ENCODE results near the gene ATAD2B.
"Not testable (repeated sequence)": the region's sequence is repeated elsewhere in the genome, so short reads cannot be mapped to it uniquely, and the experiment has no call there.

ATAD2B gene

GRCh38 chr2:23926750-23927571 lies at the start of gene ATAD2B:
Gene ATAD2B (minus strand): TSS chr2:23927123. CDS start chr2:23926770, 353 bp downstream.
- peak; percentile 97 for DNase-seq

- no peak for DNase-seq
Measured at GRCh38 chr2:23967846-23968245, 40.9 kb upstream of the ATAD2B start.

DNA sequence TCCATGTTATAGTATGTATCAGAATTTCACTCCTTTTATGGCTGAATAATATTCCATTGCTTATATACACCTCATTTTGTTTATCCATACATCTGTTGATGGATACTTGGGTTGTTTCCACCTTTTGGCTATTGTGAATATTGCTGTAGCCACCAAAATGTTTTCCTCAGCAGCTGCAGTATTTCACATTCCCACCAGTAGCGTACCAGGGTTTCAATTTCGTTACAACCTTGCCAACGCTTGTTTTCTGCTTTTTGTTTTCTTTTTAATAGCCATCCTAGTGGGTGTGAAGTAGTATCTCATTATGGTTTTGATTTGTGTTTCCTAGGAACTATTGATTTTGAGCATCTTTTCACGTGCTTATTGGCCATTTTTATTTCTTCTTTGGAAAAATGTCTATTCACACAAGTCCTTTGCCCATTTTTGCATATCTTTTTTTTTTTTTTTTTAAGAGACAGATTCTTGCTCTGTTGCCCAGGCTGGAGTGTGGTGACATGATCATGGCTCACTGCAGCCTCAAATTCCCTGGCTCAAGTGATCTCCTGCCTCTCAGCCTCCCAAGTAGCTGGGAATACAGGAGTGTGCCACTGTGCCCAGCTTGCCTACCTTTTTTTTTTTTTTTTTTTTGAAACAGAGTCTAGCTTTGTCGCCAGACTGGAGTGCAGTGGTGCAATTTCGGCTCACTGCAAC lies 27.5 kb upstream of the ATAD2B start:
- DNase-seq: no peak

- DNase-seq: no peak
Measured at GRCh38 chr2:23953625-23954024, 26.7 kb upstream of the ATAD2B start.

DNA sequence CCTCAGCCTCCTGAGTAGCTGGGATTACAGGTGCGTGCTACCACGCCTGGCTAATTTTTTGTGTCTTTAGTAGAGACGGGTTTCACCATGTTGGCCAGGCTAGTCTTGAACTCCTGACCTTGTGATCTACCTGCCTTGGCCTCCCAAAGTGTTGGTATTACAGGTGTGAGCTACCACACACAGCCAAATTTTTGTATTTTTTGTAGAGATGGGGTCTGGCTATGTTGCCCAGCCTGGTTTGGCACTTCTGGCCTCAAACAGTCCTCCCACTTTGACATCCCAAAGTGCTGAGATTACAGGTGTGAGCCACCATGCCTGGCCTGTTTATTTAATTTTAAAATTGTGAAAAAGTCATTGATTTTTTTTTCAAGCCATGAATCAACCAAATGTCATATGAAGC lies 25.6 kb upstream of the ATAD2B start:
- DNase-seq: not testable (repeated sequence)

DNA sequence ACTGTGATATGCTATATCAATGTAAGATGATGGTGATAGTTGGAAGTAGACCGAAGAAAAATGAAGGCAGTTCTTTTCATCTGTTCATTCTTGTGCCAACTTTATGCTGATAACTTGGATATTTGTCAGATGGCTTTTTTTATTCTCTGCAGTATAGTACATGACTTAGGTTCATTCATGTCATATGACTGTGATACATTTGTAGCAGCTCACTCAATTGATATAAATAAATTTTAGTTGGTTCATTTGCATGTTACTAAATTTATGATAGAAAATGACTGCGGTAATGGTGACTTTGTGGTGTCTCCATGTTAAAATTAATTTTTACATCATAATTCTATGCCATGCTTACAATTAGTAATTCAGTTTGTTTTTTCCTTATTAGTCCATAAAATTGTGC lies 20.4 kb upstream of the ATAD2B start:
- DNase-seq: no peak

- DNase-seq: no peak
Measured at GRCh38 chr2:23944976-23945375, 18.1 kb upstream of the ATAD2B start.

DNA sequence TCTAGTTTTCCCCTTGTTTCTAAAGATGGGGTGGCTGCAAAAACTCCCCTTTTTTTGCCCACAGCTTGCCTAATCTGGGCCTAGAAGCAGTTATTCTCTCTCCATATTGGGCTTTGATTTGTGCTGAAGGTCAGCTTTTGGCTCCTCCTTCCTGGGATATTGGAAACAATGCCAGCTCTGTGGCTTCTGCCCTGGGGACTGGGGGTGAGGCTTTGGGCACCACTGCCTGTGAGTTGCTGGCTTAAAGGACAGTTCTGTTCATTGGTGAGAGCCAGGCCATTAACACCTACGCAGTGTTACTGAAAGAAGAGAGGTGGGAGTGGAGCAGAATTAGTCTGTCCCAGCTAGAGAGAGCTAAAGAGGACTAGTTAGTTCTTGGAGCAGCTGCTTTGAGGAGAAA lies 17.6 kb upstream of the ATAD2B start:
- DNase-seq: no peak

GRCh38 chr2:23943666-23944065 lies 16.7 kb upstream of the ATAD2B start:
- no peak for DNase-seq

DNA sequence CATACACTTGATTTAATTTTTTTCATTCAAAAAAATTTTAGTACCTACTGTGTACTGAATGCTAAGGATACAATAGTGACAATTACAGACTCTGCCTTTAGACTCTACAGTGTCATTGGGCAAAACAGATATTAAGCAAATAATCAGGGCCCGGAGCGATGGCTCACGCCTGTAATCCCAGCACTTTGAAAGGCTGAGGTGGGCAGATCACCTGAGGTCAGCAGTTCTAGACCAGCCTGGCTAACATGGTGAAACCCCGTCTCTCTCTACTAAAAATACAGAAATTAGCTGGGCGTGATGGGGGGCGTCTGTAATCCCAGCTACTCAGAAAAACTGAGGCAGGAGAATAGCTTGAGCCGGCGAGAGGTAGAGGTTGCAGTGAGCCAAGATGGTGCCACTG lies 14.7 kb upstream of the ATAD2B start:
- DNase-seq: no peak

DNA sequence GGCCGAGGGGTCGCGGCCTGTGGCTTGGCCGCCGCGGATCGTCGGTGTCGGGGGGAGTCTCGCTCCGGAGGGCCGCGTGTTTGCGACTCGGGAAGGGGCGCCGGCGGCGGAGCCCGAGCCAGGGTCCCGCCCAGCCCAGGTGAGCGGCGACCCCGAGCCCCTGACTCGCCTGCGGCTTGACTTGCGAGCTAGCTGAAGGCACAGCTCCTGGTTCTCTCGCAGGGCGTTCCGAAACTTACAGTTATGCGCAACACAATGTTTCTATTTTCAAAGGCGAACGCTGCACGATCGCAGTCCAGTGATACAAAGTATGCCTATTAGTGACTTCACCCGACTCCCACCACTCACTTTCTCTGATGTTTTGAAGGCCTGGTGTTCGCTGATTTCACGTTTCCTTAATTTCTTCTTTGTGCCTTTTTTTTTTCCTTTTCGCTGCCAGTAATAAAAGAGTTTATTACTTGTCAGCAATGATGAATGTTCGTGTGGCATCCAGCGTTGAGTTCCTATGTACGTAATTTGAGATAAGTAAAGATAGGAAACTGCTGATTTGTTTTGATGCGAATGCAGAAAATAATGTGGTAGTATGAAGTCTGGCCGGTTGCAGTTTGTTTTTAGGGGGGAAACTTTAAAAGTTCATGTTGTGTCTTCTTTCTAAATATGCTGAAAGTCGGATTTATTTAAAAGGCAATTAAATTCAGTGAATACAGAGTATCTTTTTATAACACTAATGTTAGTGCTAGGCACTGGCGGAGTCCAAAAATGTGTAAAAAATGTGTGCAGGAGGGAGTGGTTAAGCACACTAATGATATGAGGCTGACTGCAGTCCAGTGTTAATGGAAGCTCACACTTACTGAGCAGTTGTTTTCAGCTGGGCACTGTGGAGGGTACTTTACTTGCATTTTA lies 14.0 kb upstream of the ATAD2B start:
- no peak for DNase-seq

DNA sequence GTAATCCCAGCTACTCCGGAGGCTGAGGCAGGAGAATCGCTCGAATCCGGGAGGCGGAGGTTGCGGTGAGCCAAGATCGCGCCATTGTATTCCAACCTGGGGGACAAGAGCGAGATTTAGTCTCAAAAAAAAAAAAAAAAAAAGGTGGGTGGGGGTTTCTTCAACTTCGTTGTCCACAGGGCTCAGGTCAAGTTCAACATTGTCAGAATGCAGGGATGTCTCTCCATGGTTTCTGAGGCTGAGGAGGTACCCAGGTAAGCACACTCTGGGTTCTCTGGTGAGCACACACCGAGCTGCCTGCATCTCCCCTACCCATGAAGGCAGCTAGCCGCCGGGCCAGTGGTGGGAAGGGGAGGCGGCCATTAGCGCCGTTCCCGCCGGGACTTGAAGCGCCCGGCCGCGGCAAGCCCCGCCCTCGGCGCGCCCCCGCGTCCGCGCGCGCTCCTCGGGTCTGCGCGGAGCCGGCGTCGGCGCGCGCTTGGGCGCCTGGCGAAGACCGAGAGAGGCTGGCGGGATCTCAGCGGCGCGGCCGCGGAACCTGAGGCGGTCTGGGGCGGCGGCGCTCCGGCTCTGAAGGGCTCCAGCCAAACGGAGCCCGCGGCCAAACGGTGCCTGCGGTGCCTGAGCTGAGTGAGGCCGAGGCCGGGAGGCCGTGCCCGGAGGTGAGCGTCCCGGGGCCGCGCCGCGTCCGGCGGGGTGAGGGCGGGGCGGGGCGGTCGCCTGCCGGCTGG lies 13.2 kb upstream of the ATAD2B start, which contains the start of gene UBXN2A:
TSS of gene UBXN2A (plus strand) at position 477 of the 731 bp plus-strand sequence. CDS start 17,852 bp downstream, outside the sequence.
- peak; percentile 90 for DNase-seq

DNA sequence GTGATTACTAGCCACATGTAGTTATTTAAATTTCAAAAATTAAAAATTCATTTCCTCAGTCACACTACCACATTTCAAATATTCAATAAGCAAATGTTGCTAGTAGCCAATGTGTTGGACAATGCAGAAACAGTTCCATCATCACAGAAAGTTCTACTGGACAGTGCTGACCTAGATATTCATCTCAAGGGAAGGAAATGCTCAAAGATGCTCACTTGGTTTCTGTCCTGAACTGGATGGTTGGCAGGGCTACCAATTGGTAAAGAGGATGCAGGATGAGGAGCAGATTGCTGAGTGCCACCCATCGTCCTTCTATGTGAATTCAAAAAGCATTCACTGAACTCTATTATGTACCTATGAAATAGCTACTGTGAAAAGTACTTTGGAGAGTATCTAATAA lies 7.3 kb upstream of the ATAD2B start:
- no peak for DNase-seq

GRCh38 chr2:23926290-23926749 lies 603 bp downstream of the ATAD2B start:
- DNase-seq: no peak

- DNase-seq: peak; percentile 84
Measured at GRCh38 chr2:23925702-23926289, 1.1 kb downstream of the ATAD2B start.

- no peak for DNase-seq
Measured at GRCh38 chr2:23924589-23925359, 2.1 kb downstream of the ATAD2B start.

DNA sequence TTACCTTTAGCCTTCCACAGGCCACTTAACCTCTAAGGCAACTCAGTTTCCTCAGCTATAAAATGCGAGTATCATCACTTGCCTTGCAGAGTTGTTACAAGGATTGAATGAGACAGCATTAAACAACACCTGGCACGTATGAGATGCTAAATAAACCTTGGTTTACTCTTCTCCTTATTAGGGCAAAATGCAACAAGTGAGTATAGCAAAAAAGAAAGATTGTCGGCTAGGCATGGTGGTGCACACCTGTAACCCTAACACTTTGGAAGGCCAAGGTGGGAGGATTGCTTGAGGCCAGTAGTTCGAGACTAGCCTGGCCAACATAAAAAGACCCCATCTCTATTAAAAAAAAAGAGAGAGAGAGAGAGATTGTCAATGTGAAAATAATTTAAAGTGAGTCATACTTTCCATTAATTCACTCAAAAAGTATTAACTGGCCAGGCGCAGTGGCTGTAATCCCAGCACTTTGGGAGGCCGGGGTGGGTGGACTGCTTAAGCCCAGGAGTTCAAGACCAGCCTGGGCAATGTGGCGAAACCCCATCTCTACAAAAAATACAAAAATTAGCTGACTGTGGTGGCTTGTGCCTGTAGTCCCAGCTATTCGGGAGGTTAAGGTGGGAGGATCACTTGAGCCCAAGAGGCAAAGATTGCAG lies 8.0 kb downstream of the ATAD2B start:
- DNase-seq: no peak

- DNase-seq: no peak
Measured at GRCh38 chr2:23916727-23917405, 10.1 kb downstream of the ATAD2B start.

GRCh38 chr2:23915327-23915726 lies 11.6 kb downstream of the ATAD2B start:
- DNase-seq: no peak

GRCh38 chr2:23912054-23912453 lies 14.9 kb downstream of the ATAD2B start:
- no peak for DNase-seq

Data from activated CD8-positive, alpha-beta memory T cell treated with anti-CD3 and anti-CD28 coated beads for 24 hours (primary cell).